Measurements from ENCODE around the gene FIGNL2. TPM values are rescaled to one million over a fixed set of nuclear protein-coding genes. Genes with fewer than 3 reads are reported as not detected.

FIGNL2 gene
- total and polyA plus RNA-seq, 2 of the 4 experiments (the other 2 are of a cell fraction) = under 0.01 to 0.12 TPM

GRCh38 chr12:51818086-51818485 is 30.4 kb downstream of the FIGNL2 start:
- H3K23ac ChIP-seq (ENCODE audit: low read depth, low read length) = no peak overlapping the region
- no peak overlapping the region for H3K9ac ChIP-seq (ENCODE audit: low read depth, low read length)
- intact Hi-C loops (cut with micrococcal nuclease) = no loop called here
- H2AK5ac ChIP-seq (ENCODE audit: low read depth, low read length) = no peak overlapping the region
- no peak for ATAC-seq (ENCODE audit: low read depth)
- no TSS peak for BruUV-seq (replicated peaks)
- H4K20me1 ChIP-seq (ENCODE audit: insufficient read depth, low read length) = no peaks in the 10 kb centered on the region
- H3K9me1 ChIP-seq (ENCODE audit: insufficient read depth, low read length) = no peaks in the 10 kb centered on the region; the same call in 1 of the 2 replicates
- DNase-seq = no peak
- dilution Hi-C loops (cut with HindIII; ENCODE audit: low sequenced_read_pairs, unreplicated experiment) = no loop called here
- no peak overlapping the region for H3K14ac ChIP-seq (replicated peaks; ENCODE audit: low read depth, low read length)
- ChIA-PET CTCF (no interaction called here), POLR2A (ENCODE audit: unreplicated experiment) (no interaction called here)
- peaks cover 9% of the 10 kb centered on the region; the same call in 1 of the 2 replicates for H3K4me1 ChIP-seq (ENCODE audit: control insufficient read depth, insufficient read depth, low read length)
- no peaks in the 10 kb centered on the region; the same call in 1 of the 2 replicates for H3K27me3 ChIP-seq (ENCODE audit: control insufficient read depth, insufficient read depth, low read length)
- H3K4me2 ChIP-seq (ENCODE audit: low read depth, low read length) = no peak overlapping the region
- no peak overlapping the region for H2BK20ac ChIP-seq (ENCODE audit: low read depth, low read length)
- H3K4me3 ChIP-seq (ENCODE audit: insufficient read depth, low read depth, low read length) = no peak overlapping the region
- H4K91ac ChIP-seq (ENCODE audit: insufficient read depth, low read depth, low read length) = no peak overlapping the region
- no peak overlapping the region for H3K27ac ChIP-seq (ENCODE audit: insufficient read depth, low read length)
- no peak overlapping the region for H2BK15ac ChIP-seq (ENCODE audit: low read depth, low read length)
- no peak overlapping the region for H2BK120ac ChIP-seq (ENCODE audit: low read depth, low read length)
- H3K56ac ChIP-seq (ENCODE audit: extremely low read depth, insufficient read depth, low read length) = no peak overlapping the region
- in situ Hi-C loops (cut with MboI; ENCODE audit: low sequenced_read_pairs) = no loop called here
- H3K4ac ChIP-seq (ENCODE audit: low read depth, low read length) = no peak overlapping the region
- no peak overlapping the region for H4K8ac ChIP-seq (ENCODE audit: low read depth in 2 of 2, low read length in 2 of 2)
- TF ChIP-seq RAD21 (IDR thresholded peaks at IDR 0.05; ENCODE audit: low read length) (no peak), CHD1 (IDR thresholded peaks at IDR 0.05; ENCODE audit: low read depth, low read length) (no peak), SMC3 (IDR thresholded peaks at IDR 0.05; ENCODE audit: low read depth, low read length) (no peak), BHLHE40 (IDR thresholded peaks at IDR 0.05; ENCODE audit: low read depth, low read length) (no peak), FOS (IDR thresholded peaks at IDR 0.05; ENCODE audit: low read depth, low read length) (no peak), MXI1 (IDR thresholded peaks at IDR 0.05; ENCODE audit: borderline replicate concordance, low read depth, low read length) (no peak), MAFK (IDR thresholded peaks at IDR 0.05; ENCODE audit: low read depth, low read length) (no peak)
- no peak overlapping the region for H2AK9ac ChIP-seq (replicated peaks; ENCODE audit: low read depth, low read length, poor library complexity)
- no peak overlapping the region for H2BK5ac ChIP-seq (ENCODE audit: low read depth, low read length, poor library complexity, severe bottlenecking)
- no peak overlapping the region for H4K5ac ChIP-seq (ENCODE audit: low read depth, low read length)
- WGBS, 2 experiments (ENCODE audit: extremely low coverage in 2 of 2, insufficient read length in 1 of 2) = no CpG with 5 or more reads among the region's 5 CpGs
- H2AFZ ChIP-seq (replicated peaks; ENCODE audit: low read length, poor library complexity) = no peak overlapping the region
- no peak overlapping the region for H3K18ac ChIP-seq (ENCODE audit: low read depth, low read length)
- no peaks in the 10 kb centered on the region for H3K9me3 ChIP-seq (ENCODE audit: control insufficient read depth, insufficient read depth, low read length)
- no peaks in the 10 kb centered on the region for H3K36me3 ChIP-seq (ENCODE audit: control insufficient read depth, insufficient read depth, low read length)
- H3K79me1 ChIP-seq (ENCODE audit: low read depth in 1 of 2, low read length in 2 of 2) = 0 out of 4 replicates have a peak, but pooled peaks cover 0 to 2% of the 10 kb centered on the region in 2 experiments

Data from IMR-90 (cell line).